COLO668 (cell line): ENCODE data around the gene COPS4.
"Not testable (repeated sequence)": the region's sequence is repeated elsewhere in the genome, so short reads cannot be mapped to it uniquely, and the experiment has no call there.

Source experiments
- DNase-seq: peaks from one replicate; lab custom pipeline; 2025; ENCODE audit not compliant: unreplicated experiment; lab: John Stamatoyannopoulos, UW

Gene COPS4

GRCh38 chr4:83083925-83084475 lies 49.0 kb downstream of the COPS4 start:
- DNase-seq: no peak

- DNase-seq: not testable (repeated sequence)
These were observed 50.0 kb downstream of the COPS4 start for GRCh38 chr4:83084956-83085355.

GRCh38 chr4:83089410-83090157 lies 54.6 kb downstream of the COPS4 start:
- no peak for DNase-seq

- no peak for DNase-seq
These were observed 58.2 kb downstream of the COPS4 start for GRCh38 chr4:83093060-83093640.

- DNase-seq: no peak
These were observed 61.4 kb downstream of the COPS4 start for GRCh38 chr4:83096397-83096796.

GRCh38 chr4:83104991-83105390 lies 70.0 kb downstream of the COPS4 start:
- no peak for DNase-seq

GRCh38 chr4:83107631-83108030 lies 72.6 kb downstream of the COPS4 start:
- no peak for DNase-seq

GRCh38 chr4:83108101-83108861 lies 73.3 kb downstream of the COPS4 start:
- no peak for DNase-seq

- peak; percentile 78 for DNase-seq
These were observed 74.7 kb downstream of the COPS4 start for GRCh38 chr4:83109480-83110222.

- DNase-seq: peak; percentile 95
These were observed 75.4 kb downstream of the COPS4 start for GRCh38 chr4:83110223-83110945.

GRCh38 chr4:83110970-83111750 lies 76.2 kb downstream of the COPS4 start:
- DNase-seq: peak; percentile 11

GRCh38 chr4:83111751-83112141 lies 76.8 kb downstream of the COPS4 start:
- DNase-seq: not testable (repeated sequence)

- no peak for DNase-seq
These were observed 77.2 kb downstream of the COPS4 start for GRCh38 chr4:83112231-83112630.

- no peak for DNase-seq
These were observed 77.9 kb downstream of the COPS4 start for GRCh38 chr4:83112678-83113428.

GRCh38 chr4:83113429-83113786 lies 78.4 kb downstream of the COPS4 start:
- DNase-seq: no peak

GRCh38 chr4:83114576-83114975 lies 79.6 kb downstream of the COPS4 start, which contains the start of gene PLAC8:
PLAC8 (minus strand) TSS chr4:83114729; CDS start chr4:83107921, 6,808 bp downstream.
- no peak for DNase-seq

GRCh38 chr4:83115000-83115399 lies 80.0 kb downstream of the COPS4 start:
- DNase-seq: no peak

- DNase-seq: no peak
These were observed 80.8 kb downstream of the COPS4 start for GRCh38 chr4:83115656-83116285.
